ENCODE measurements around the gene CCDC126. TPM values are rescaled to one million over a fixed set of nuclear protein-coding genes. Genes with fewer than 3 reads are reported as not detected.

Gene CCDC126
- 6.0 and 7.5 TPM in 2 replicates for total RNA-seq

GRCh38 chr7:23597094-23598091 lies at the start of gene CCDC126:
TSS of gene CCDC126 (plus strand) at chr7:23597382. CDS start at chr7:23611316, 13,934 bp downstream.

GRCh38 chr7:23679898-23680413 lies 82.8 kb downstream of the CCDC126 start, which contains the start of gene FAM221A:
TSS of gene FAM221A (plus strand) at chr7:23680199. CDS start at chr7:23680219, 20 bp downstream.

Other genes starting within 250 kb of the CCDC126 start
- 24.7 and 45.5 TPM in 2 replicates for gene IGF2BP3, start 126.9 kb upstream of the CCDC126 start, total RNA-seq
- 14.6 and 16.2 TPM in 2 replicates for gene TRA2A, start 65.4 kb upstream of the CCDC126 start, total RNA-seq
- gene FAM221A, start 82.8 kb downstream of the CCDC126 start, total RNA-seq: 0.18 and 0.97 TPM in 2 replicates
- gene STK31, start 112.8 kb downstream of the CCDC126 start, total RNA-seq: not detected in 2 replicates